GM18507 (cell line): ENCODE measurements around the gene UBE2E3.

Experiments used
- DNase-seq: peaks from one replicate; pipeline ENCODE4 v3.0.0; 2011; ENCODE audit warnings: low read depth; ENCODE audit not compliant: insufficient read length; ENCODE audit errors: extremely low spot score
- FAIRE-seq: peaks from 2 replicates; lab custom pipeline; 2011; peaks lifted over from hg19 to GRCh38; lab: Jason Lieb, UNC

The UBE2E3 gene

DNA sequence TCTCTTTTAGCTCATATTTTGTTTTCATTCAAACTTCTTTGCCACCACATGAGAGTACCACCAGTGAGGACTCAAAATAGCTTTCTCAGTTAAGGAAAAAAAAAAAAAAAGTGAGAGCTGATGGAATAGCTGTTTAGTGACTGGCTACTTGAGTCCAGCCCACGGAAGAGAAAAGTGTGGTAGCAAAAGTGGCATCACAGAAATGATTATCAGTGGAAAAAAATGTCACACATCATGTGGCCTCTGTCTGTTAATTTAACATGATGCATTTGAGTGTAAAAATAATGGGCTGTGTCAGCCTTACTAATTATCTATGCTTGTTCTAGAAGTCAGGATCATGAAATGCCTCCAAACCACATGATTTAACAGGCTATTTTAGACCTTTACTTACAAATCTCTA, 132.5 kb downstream of the UBE2E3 start:
- DNase-seq (no peak), FAIRE-seq (no peak)
